Heart left ventricle (tissue), 13 donors: ENCODE data around the gene DHRS12.

Experiments used
- POLR2A ChIP-seq, 2 donors: fragments of 450-650 bp; IDR thresholded peaks; one replicate each; pipeline ENCODE4 v1.6.1; 2017; ENCODE audit warnings: antibody characterized with exemption in 2 of 2, mild to moderate bottlenecking in 2 of 2, moderate library complexity in 2 of 2
- TF ChIP-seq, protein P1 (sequence below), 12 donors: fragments of 200-600 bp; sonication (generic) in 4 of 12; IDR thresholded peaks; one replicate each; pipeline versions ENCODE4 v1.5.0 to v1.8.0; 2018 to 2022; ENCODE audit warnings: antibody characterized with exemption in 12 of 12, mild to moderate bottlenecking in 5 of 12
- donor health status: ischemic (EF 13 %, LVEDD 7.1; RV severe dilation, severe dysfunction).
- donor health status: DM: no; HTN: yes; CAD: no.
- donor health status: DM: no; HTN: no; CAD: no.
- donor health status: ischemic (EF 25% LVEDD 6.9; RV normal size, moderate dysfunction).
- donor health status: ischemic (EF 25% LVEDD 5.7; RV mildly dilated, moderate dysfunction).
- donor health status: ischemic (EF 35%, LVEDD 5.7; RV mildly dilated, moderate dysfunction).
- donor health status: nonischemic (EF 11% LVEDD 7.7; RV severe dilation, severe dysfunction).
- donor health status: DM: yes; HTN: yes; CAD: no.
- donor health status: PGD.
- donor health status: ischemic (EF 29% LVEDD 5.4; RV normal size, mild dysfunction).
- donor health status: nonischemic (EF 23%, LVEDD 6.1; RV moderate dilation, normal function).

DNA sequence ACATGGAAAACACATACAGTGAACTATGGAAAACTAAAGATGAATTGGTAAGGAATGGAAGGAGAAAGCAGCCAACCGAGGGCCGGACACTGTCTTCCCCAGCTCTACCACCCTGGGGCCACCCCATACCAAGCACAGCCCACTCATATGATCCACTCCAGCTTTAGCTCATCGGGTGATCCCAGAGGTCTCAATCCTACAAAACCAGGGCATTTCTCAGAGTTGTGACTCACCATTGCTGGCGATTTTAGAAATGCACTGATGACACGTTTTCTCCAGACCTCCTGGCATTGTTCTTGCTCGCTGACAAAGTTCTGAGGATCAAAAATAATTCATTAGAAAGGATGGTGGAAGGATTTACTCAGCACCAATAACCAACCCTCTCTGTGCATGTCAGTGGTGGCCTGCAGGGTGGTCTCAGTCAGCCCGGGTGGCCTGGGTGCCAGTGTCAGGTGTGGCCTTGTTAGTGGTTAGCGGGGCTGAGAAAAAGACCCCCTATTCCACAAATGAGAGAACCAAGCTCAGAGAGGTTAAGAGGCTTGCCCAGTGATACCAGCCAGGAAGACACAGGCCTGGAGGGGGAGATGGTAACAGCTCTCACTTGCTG is 34.4 kb upstream of the DHRS12 start:
- TF ChIP-seq, protein P1, sequence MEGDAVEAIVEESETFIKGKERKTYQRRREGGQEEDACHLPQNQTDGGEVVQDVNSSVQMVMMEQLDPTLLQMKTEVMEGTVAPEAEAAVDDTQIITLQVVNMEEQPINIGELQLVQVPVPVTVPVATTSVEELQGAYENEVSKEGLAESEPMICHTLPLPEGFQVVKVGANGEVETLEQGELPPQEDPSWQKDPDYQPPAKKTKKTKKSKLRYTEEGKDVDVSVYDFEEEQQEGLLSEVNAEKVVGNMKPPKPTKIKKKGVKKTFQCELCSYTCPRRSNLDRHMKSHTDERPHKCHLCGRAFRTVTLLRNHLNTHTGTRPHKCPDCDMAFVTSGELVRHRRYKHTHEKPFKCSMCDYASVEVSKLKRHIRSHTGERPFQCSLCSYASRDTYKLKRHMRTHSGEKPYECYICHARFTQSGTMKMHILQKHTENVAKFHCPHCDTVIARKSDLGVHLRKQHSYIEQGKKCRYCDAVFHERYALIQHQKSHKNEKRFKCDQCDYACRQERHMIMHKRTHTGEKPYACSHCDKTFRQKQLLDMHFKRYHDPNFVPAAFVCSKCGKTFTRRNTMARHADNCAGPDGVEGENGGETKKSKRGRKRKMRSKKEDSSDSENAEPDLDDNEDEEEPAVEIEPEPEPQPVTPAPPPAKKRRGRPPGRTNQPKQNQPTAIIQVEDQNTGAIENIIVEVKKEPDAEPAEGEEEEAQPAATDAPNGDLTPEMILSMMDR (IDR thresholded peaks at IDR 0.05), result no peak
- no peak for TF ChIP-seq POLR2A (IDR thresholded peaks at IDR 0.05)
